H9 (cell line): ENCODE measurements around the gene ANO10. TPM values are rescaled to one million over a fixed set of nuclear protein-coding genes. Genes with fewer than 3 reads are reported as not detected.
"Not testable (repeated sequence)": the region's sequence is repeated elsewhere in the genome, so short reads cannot be mapped to it uniquely, and the experiment has no call there.

Experiments used
- DNase-seq: peaks from one replicate; pipeline ENCODE4 v3.0.0-alpha.2; 2017
- H2AFZ ChIP-seq: one replicate; pipeline ENCODE4 v1.6.1; 2013; ENCODE audit warnings: mild to moderate bottlenecking, low read length, control low read depth, moderate library complexity
- H2AK5ac ChIP-seq: 2 replicates; pipeline ENCODE4 v1.6.1; 2013; ENCODE audit warnings: low read length, control low read depth, mixed read lengths; ENCODE audit not compliant: insufficient read length
- H2BK120ac ChIP-seq: one replicate; pipeline ENCODE4 v1.6.1; 2013; ENCODE audit warnings: low read depth, mild to moderate bottlenecking, low read length, control low read depth, inconsistent platforms; ENCODE audit not compliant: poor library complexity, severe bottlenecking
- H2BK12ac ChIP-seq: 2 replicates; pipeline ENCODE4 v1.6.1; 2013; ENCODE audit warnings: low read length, control low read depth, mixed read lengths, low read depth; ENCODE audit not compliant: insufficient read length
- H2BK15ac ChIP-seq: 2 replicates; pipeline ENCODE4 v1.6.1; 2013; ENCODE audit warnings: low read depth, low read length, control low read depth
- H2BK20ac ChIP-seq: one replicate; pipeline ENCODE4 v1.6.1; 2013; ENCODE audit warnings: low read depth, mild to moderate bottlenecking, low read length, control low read depth, inconsistent platforms; ENCODE audit not compliant: poor library complexity, severe bottlenecking
- H2BK5ac ChIP-seq: 2 replicates; pipeline ENCODE4 v1.6.1; 2013; ENCODE audit warnings: low read length, control low read depth, mixed read lengths; ENCODE audit not compliant: insufficient read length
- H3K14ac ChIP-seq: 2 replicates; pipeline ENCODE4 v1.6.1; 2013; ENCODE audit warnings: low read length, control low read depth; ENCODE audit not compliant: insufficient read depth
- H3K18ac ChIP-seq: 2 replicates; pipeline ENCODE4 v1.6.1; 2013; ENCODE audit warnings: low read depth, mild to moderate bottlenecking, mixed read lengths, low read length, control low read depth; ENCODE audit not compliant: insufficient read length
- H3K23ac ChIP-seq: 2 replicates; pipeline ENCODE4 v1.6.1; 2013; ENCODE audit warnings: low read length, control low read depth, mixed read lengths, low read depth; ENCODE audit not compliant: insufficient read length
- H3K23me2 ChIP-seq: 2 replicates; pipeline ENCODE4 v1.6.1; 2013; ENCODE audit warnings: low read depth, mild to moderate bottlenecking, mixed read lengths, low read length, control low read depth; ENCODE audit not compliant: insufficient read length, poor library complexity, severe bottlenecking
- H3K27ac ChIP-seq: 2 replicates; pipeline ENCODE4 v1.5.1; 2013; ENCODE audit warnings: low read length, control low read depth, mixed read lengths, low read depth; ENCODE audit not compliant: insufficient read length
- H3K27me3 ChIP-seq: 2 replicates; pipeline ENCODE4 v1.6.1; 2013; ENCODE audit warnings: low read length, control low read depth, inconsistent platforms; ENCODE audit not compliant: insufficient read depth
- H3K4ac ChIP-seq: 2 replicates; pipeline ENCODE4 v1.6.1; 2013; ENCODE audit warnings: low read depth, mild to moderate bottlenecking, control low read depth, inconsistent platforms, low read length, moderate library complexity
- H3K4me1 ChIP-seq: 2 replicates; pipeline ENCODE4 v1.6.1; 2013; ENCODE audit warnings: low read length, control low read depth, inconsistent platforms; ENCODE audit not compliant: insufficient read depth
- H3K4me2 ChIP-seq: 2 replicates; pipeline ENCODE4 v1.6.1; 2013; ENCODE audit warnings: low read length, control low read depth, mixed read lengths; ENCODE audit not compliant: insufficient read length, insufficient read depth
- H3K56ac ChIP-seq: 2 replicates; pipeline ENCODE4 v1.6.1; 2013; ENCODE audit warnings: low read depth, mild to moderate bottlenecking, mixed read lengths, low read length, control low read depth; ENCODE audit not compliant: insufficient read length
- H3K79me1 ChIP-seq: 2 replicates; pipeline ENCODE4 v1.6.1; 2013; ENCODE audit warnings: low read depth, mild to moderate bottlenecking, moderate library complexity, low read length, control low read depth, inconsistent platforms; ENCODE audit not compliant: insufficient read depth, poor library complexity, severe bottlenecking
- H3K79me2 ChIP-seq: 2 replicates; pipeline ENCODE4 v1.6.1; 2013; ENCODE audit warnings: low read length, control low read depth, inconsistent platforms; ENCODE audit not compliant: insufficient read depth
- H3K9ac ChIP-seq: 2 replicates; pipeline ENCODE4 v1.6.1; 2013; ENCODE audit warnings: low read length, control low read depth, mixed read lengths; ENCODE audit not compliant: insufficient read length; ENCODE audit errors: extremely low read depth
- H3K9me3 ChIP-seq: one replicate; pipeline ENCODE4 v1.6.1; 2013; ENCODE audit warnings: low read depth, low read length, inconsistent platforms; ENCODE audit not compliant: control insufficient read depth
- H3T11ph ChIP-seq: one replicate; pipeline ENCODE4 v1.6.1; 2013; ENCODE audit warnings: mild to moderate bottlenecking, low read length, control low read depth, inconsistent platforms
- H4K20me1 ChIP-seq: one replicate; pipeline ENCODE4 v1.6.1; 2013; ENCODE audit not compliant: control insufficient read depth, insufficient read length, insufficient read depth
- H4K5ac ChIP-seq: 2 replicates; pipeline ENCODE4 v1.6.1; 2013; ENCODE audit warnings: low read depth, mild to moderate bottlenecking, mixed read lengths, low read length, control low read depth; ENCODE audit not compliant: insufficient read length
- H4K8ac ChIP-seq: replicated peaks from 2 replicates; pipeline ENCODE4 v1.6.1; 2013; ENCODE audit warnings: low read length, control low read depth, mixed read lengths, low read depth; ENCODE audit not compliant: insufficient read length
- H4K91ac ChIP-seq: 2 replicates; pipeline ENCODE4 v1.6.1; 2013; ENCODE audit warnings: low read depth, mild to moderate bottlenecking, moderate library complexity, mixed read lengths, low read length, control low read depth; ENCODE audit not compliant: insufficient read length
- H3K27ac Mint-ChIP-seq, 3 experiments: 2 replicates in 2 of 3; 3 replicates in 1 of 3; pipeline ENCODE4 v1.8.0; 2020 to 2021; ENCODE audit warnings: mixed read lengths in 3 of 3, mild to moderate bottlenecking in 1 of 3, moderate library complexity in 1 of 3
- H3K27me3 Mint-ChIP-seq: 2 replicates; pipeline ENCODE4 v1.8.0; 2021; ENCODE audit warnings: low read depth, mild to moderate bottlenecking, moderate library complexity, mixed read lengths
- H3K36me3 Mint-ChIP-seq, 3 experiments: 2 replicates in 2 of 3; 3 replicates in 1 of 3; pipeline ENCODE4 v1.8.0; 2020 to 2021; ENCODE audit warnings: low read depth in 3 of 3, mixed read lengths in 3 of 3; ENCODE audit not compliant: insufficient read depth in 1 of 3
- H3K4me1 Mint-ChIP-seq, 2 experiments: 2 replicates each; pipeline ENCODE4 v1.8.0; 2020; ENCODE audit warnings: mixed read lengths in 2 of 2
- H3K4me3 Mint-ChIP-seq, 2 experiments: 2 replicates in 1 of 2; 3 replicates in 1 of 2; pipeline ENCODE4 v1.8.0; 2020 to 2021; ENCODE audit warnings: mild to moderate bottlenecking in 2 of 2, mixed read lengths in 2 of 2, moderate library complexity in 1 of 2
- H3K9me3 Mint-ChIP-seq, 2 experiments: 2 replicates in 1 of 2; 3 replicates in 1 of 2; pipeline ENCODE4 v1.8.0; 2020; ENCODE audit warnings: mild to moderate bottlenecking in 2 of 2, mixed read lengths in 2 of 2, moderate library complexity in 1 of 2
- WGBS: extraction: QIAGEN DNeasy Blood & Tissue Kit; methylation state at CpG from one replicate; pipeline ENCODE4 v1.1.7; 2013; ENCODE audit warnings: missing lambda C conversion rate, low lambda C conversion rate, mixed read lengths; ENCODE audit not compliant: insufficient read length; ENCODE audit errors: extremely low coverage; 5-methylcytosine and 5-hydroxymethylcytosine counted together
- total RNA-seq: library from RNA; stranded (reverse); gene quantifications from 2 replicates; pipeline ENCODE4 v1.2.1, GENCODE V29; 2021
- TF ChIP-seq, protein P1 (sequence below): fragments of 200-600 bp; sonication (generic); conservative IDR thresholded peaks from 3 replicates; pipeline ENCODE4 v1.8.0; 2021; ENCODE audit warnings: antibody characterized with exemption, mild to moderate bottlenecking

Gene ANO10
- total RNA-seq, 1 experiment from 2014 or later: 38.7 TPM

DNA sequence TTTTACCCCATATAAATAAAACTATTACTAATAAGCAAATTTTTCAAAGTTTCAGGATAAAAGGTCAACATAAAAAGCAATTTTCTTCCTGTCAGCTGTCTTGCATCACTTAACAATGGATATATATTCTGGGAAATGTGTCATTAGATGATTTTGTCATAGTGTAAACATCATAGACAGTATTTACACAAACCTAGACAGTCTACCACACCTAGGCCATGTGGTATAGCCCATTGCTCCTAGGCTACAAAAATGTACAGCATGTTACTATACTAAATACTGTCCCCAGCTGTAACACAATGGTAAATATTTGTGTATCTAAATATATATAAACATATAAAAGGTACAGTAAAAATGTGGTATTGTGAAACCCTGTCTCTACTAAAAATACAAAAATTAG is 156.7 kb downstream of the ANO10 start:
- peaks cover 31 to 49% (median 33%) of the 10 kb centered on the region in 3 experiments for H3K36me3 Mint-ChIP-seq
- 0 out of 2 replicates have a peak, but pooled peaks cover 2% of the 10 kb centered on the region for H3K27me3 Mint-ChIP-seq
- no peak overlapping the region for H3K4me2 ChIP-seq
- no peak overlapping the region for H2AFZ ChIP-seq
- H3K9ac ChIP-seq: no peak overlapping the region
- H3K14ac ChIP-seq: no peak overlapping the region
- H3K18ac ChIP-seq: no peak overlapping the region
- H4K91ac ChIP-seq: no peak overlapping the region
- H4K20me1 ChIP-seq: no peaks in the 10 kb centered on the region
- H4K8ac ChIP-seq: no peak overlapping the region
- H3K9me3 ChIP-seq: no peaks in the 10 kb centered on the region
- H3K4me3 Mint-ChIP-seq: no peak overlapping the region
- H3K4me1 Mint-ChIP-seq: peaks cover 6 to 8% of the 10 kb centered on the region in 2 experiments
- H4K5ac ChIP-seq: no peak overlapping the region
- no peak overlapping the region for H2AK5ac ChIP-seq
- H3K27ac Mint-ChIP-seq: no peak overlapping the region
- TF ChIP-seq, protein P1, sequence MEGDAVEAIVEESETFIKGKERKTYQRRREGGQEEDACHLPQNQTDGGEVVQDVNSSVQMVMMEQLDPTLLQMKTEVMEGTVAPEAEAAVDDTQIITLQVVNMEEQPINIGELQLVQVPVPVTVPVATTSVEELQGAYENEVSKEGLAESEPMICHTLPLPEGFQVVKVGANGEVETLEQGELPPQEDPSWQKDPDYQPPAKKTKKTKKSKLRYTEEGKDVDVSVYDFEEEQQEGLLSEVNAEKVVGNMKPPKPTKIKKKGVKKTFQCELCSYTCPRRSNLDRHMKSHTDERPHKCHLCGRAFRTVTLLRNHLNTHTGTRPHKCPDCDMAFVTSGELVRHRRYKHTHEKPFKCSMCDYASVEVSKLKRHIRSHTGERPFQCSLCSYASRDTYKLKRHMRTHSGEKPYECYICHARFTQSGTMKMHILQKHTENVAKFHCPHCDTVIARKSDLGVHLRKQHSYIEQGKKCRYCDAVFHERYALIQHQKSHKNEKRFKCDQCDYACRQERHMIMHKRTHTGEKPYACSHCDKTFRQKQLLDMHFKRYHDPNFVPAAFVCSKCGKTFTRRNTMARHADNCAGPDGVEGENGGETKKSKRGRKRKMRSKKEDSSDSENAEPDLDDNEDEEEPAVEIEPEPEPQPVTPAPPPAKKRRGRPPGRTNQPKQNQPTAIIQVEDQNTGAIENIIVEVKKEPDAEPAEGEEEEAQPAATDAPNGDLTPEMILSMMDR: no peak
- H3K4me1 ChIP-seq: no peaks in the 10 kb centered on the region
- H3T11ph ChIP-seq: no peak overlapping the region
- peaks cover 26 to 29% of the 10 kb centered on the region in 2 experiments for H3K9me3 Mint-ChIP-seq
- H2BK120ac ChIP-seq: no peak overlapping the region
- no peaks in the 10 kb centered on the region for H3K23me2 ChIP-seq
- H3K79me2 ChIP-seq: no peaks in the 10 kb centered on the region
- H3K23ac ChIP-seq: no peak overlapping the region
- H3K27ac ChIP-seq: no peak overlapping the region
- no peaks in the 10 kb centered on the region for H3K27me3 ChIP-seq
- no peak overlapping the region for H2BK12ac ChIP-seq
- no peak overlapping the region for H2BK5ac ChIP-seq
- no peak overlapping the region for H2BK20ac ChIP-seq
- DNase-seq: no peak
- H3K79me1 ChIP-seq: no peaks in the 10 kb centered on the region
- H3K56ac ChIP-seq: no peak overlapping the region
- H2BK15ac ChIP-seq: no peak overlapping the region
- no peak overlapping the region for H3K4ac ChIP-seq

- H3K4me1 ChIP-seq, H3K56ac ChIP-seq, H3T11ph ChIP-seq, H3K4ac ChIP-seq, H3K4me2 ChIP-seq, H2AK5ac ChIP-seq, H3K9ac ChIP-seq, H2AFZ ChIP-seq, H3K23me2 ChIP-seq, H3K23ac ChIP-seq, H3K27me3 ChIP-seq, H2BK120ac ChIP-seq, H2BK5ac ChIP-seq, H4K91ac ChIP-seq, H3K27me3 Mint-ChIP-seq, H3K27ac Mint-ChIP-seq, H4K8ac ChIP-seq, H3K14ac ChIP-seq, DNase-seq, H4K5ac ChIP-seq, H3K79me2 ChIP-seq, H4K20me1 ChIP-seq, H3K79me1 ChIP-seq, H3K4me3 Mint-ChIP-seq, H2BK12ac ChIP-seq, H3K9me3 ChIP-seq, H3K27ac ChIP-seq, H2BK15ac ChIP-seq, H3K18ac ChIP-seq, H2BK20ac ChIP-seq: not testable (repeated sequence)
- Mint-ChIP-seq H3K4me1 (peaks cover 6 to 15% of the 10 kb centered on the region in 2 experiments), H3K9me3 (peaks cover 26 to 29% of the 10 kb centered on the region in 2 experiments), H3K36me3 (peaks cover 31 to 49% (median 33%) of the 10 kb centered on the region in 3 experiments)
- WGBS: no CpG with 5 or more reads among the region's 3 CpGs
Measured at GRCh38 chr3:43462566-43462965, 159.2 kb downstream of the ANO10 start.
